ENCODE measurements around the gene PALD1. TPM values are rescaled to one million over a fixed set of nuclear protein-coding genes. Genes with fewer than 3 reads are reported as not detected.

The PALD1 gene
- total RNA-seq, 1 donor from 2014 or later = 3.9 TPM

DNA sequence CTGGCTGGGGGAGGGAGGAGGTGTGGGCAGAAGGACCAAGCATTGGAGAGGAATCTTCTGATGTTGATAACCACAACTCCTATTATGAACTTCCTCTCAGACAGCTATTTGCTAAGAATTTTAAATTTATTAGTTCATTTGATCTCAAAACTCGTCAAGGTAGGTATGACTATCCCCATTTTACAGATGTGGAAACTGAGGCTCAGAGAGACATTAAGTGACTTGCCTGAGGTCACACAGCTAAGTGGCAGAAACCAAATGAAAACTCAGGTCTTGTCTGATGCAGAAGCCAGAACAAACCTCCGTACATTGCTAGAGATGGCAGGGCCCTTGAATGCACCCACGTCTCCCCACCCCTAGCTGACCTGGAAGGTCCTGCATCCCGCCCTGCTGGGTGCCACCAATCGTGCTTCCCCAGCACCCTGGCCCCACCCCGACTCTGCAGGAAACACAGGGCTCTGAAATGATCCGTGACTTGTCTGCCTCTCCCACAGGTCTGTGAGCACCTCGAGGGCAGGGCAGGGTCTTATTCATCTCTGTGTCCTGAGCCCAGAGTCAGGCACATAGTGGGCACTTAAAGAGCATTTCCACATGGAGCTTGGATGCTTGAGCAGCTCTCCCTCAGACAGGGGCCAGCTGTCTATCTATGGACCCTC is 5.6 kb upstream of the PALD1 start:
- DNase-seq (ENCODE audit: low read depth) = no peak
- no peaks in the 10 kb centered on the region for H3K27me3 ChIP-seq (ENCODE audit: control insufficient read depth, insufficient read depth, low read length)
- TF ChIP-seq CTCF (IDR thresholded peaks at IDR 0.05; ENCODE audit: insufficient read depth, low read length, poor library complexity, severe bottlenecking) = no peak

GRCh38 chr10:70474780-70475179 is 3.8 kb upstream of the PALD1 start:
- no peaks in the 10 kb centered on the region for H3K27me3 ChIP-seq (ENCODE audit: control insufficient read depth, insufficient read depth, low read length)
- DNase-seq (ENCODE audit: low read depth) = no peak
- H3K4me3 ChIP-seq (ENCODE audit: low read depth, low read length) = no peak overlapping the region
- TF ChIP-seq CTCF (IDR thresholded peaks at IDR 0.05; ENCODE audit: insufficient read depth, low read length, poor library complexity, severe bottlenecking) = no peak
- no peaks in the 10 kb centered on the region for H3K36me3 ChIP-seq (ENCODE audit: control insufficient read depth, insufficient read depth, low read length)

More for the DNA sequence above, 5.6 kb upstream of the PALD1 start:
- Histone ChIP-seq H3K36me3 (ENCODE audit: control insufficient read depth, insufficient read depth, low read length) (no peaks in the 10 kb centered on the region), H3K4me3 (ENCODE audit: low read depth, low read length) (no peak overlapping the region)

GRCh38 chr10:70475661-70476060 is 2.9 kb upstream of the PALD1 start:
- Histone ChIP-seq H3K36me3 (ENCODE audit: control insufficient read depth, insufficient read depth, low read length) (no peaks in the 10 kb centered on the region), H3K27me3 (ENCODE audit: control insufficient read depth, insufficient read depth, low read length) (no peaks in the 10 kb centered on the region), H3K4me3 (ENCODE audit: low read depth, low read length) (no peak overlapping the region)
- DNase-seq (ENCODE audit: low read depth) = peak; percentile 70
- no peak for TF ChIP-seq CTCF (IDR thresholded peaks at IDR 0.05; ENCODE audit: insufficient read depth, low read length, poor library complexity, severe bottlenecking)

GRCh38 chr10:70476249-70477035 is 2.1 kb upstream of the PALD1 start:
- Histone ChIP-seq H3K27me3 (ENCODE audit: control insufficient read depth, insufficient read depth, low read length) (no peaks in the 10 kb centered on the region), H3K36me3 (ENCODE audit: control insufficient read depth, insufficient read depth, low read length) (no peaks in the 10 kb centered on the region), H3K4me3 (ENCODE audit: low read depth, low read length) (no peak overlapping the region)
- no peak for TF ChIP-seq CTCF (IDR thresholded peaks at IDR 0.05; ENCODE audit: insufficient read depth, low read length, poor library complexity, severe bottlenecking)
- DNase-seq (ENCODE audit: low read depth) = no peak

- Histone ChIP-seq H3K4me3 (ENCODE audit: low read depth, low read length) (no peak overlapping the region), H3K27me3 (ENCODE audit: control insufficient read depth, insufficient read depth, low read length) (no peaks in the 10 kb centered on the region), H3K36me3 (ENCODE audit: control insufficient read depth, insufficient read depth, low read length) (no peaks in the 10 kb centered on the region)
- TF ChIP-seq CTCF (IDR thresholded peaks at IDR 0.05; ENCODE audit: insufficient read depth, low read length, poor library complexity, severe bottlenecking) = no peak
- no peak for DNase-seq (ENCODE audit: low read depth)
Measured at GRCh38 chr10:70477661-70478162, 855 bp upstream of the PALD1 start.

Measured in kidney epithelial cell (primary cell).